CD4-positive, alpha-beta memory T cell (primary cell): ENCODE measurements around the gene EMILIN2. TPM values are rescaled to one million over a fixed set of nuclear protein-coding genes. Genes with fewer than 3 reads are reported as not detected.
"Not testable (repeated sequence)": the region's sequence is repeated elsewhere in the genome, so short reads cannot be mapped to it uniquely, and the experiment has no call there.

ENCODE experiments used
- CTCF ChIA-PET: fragments of 350-600 bp; sonication (Branson Sonifier 250); formaldehyde crosslinking; loops from one replicate; lab custom pipeline; 2021; ENCODE audit warnings: inconsistent platforms; ENCODE audit not compliant: partially characterized antibody; lab: Charles Lee
- POLR2A ChIA-PET: fragments of 350-600 bp; sonication (Branson Sonifier 250); formaldehyde crosslinking; loops from one replicate; lab custom pipeline; 2021; ENCODE audit not compliant: partially characterized antibody; lab: Charles Lee
- DNase-seq, 5 donors: peaks; one replicate each; pipeline versions ENCODE4 v3.0.0 to v3.0.0-alpha.2; 2020 to 2022; ENCODE audit warnings: mixed read lengths in 1 of 5
- H3K27ac ChIP-seq: one replicate; pipeline ENCODE4 v1.7.0; 2013; ENCODE audit warnings: low read depth, low read length
- H3K27me3 ChIP-seq: 2 replicates; pipeline ENCODE4 v1.7.0; 2013; ENCODE audit warnings: mild to moderate bottlenecking, low read length, moderate library complexity; ENCODE audit not compliant: insufficient read depth
- H3K36me3 ChIP-seq: 2 replicates; pipeline ENCODE4 v1.7.0; 2013; ENCODE audit warnings: mild to moderate bottlenecking, low read length, moderate library complexity; ENCODE audit not compliant: insufficient read depth
- H3K4me1 ChIP-seq: 2 replicates; pipeline ENCODE4 v1.7.0; 2013; ENCODE audit warnings: mild to moderate bottlenecking, low read length, moderate library complexity; ENCODE audit not compliant: insufficient read depth
- H3K4me3 ChIP-seq, 2 donors: one replicate each; pipeline ENCODE4 v1.7.0; 2013; ENCODE audit warnings: low read length in 2 of 2, mild to moderate bottlenecking in 1 of 2
- H3K9me3 ChIP-seq, 2 donors: one replicate each; pipeline ENCODE4 v1.7.0; 2013; ENCODE audit warnings: low read length in 2 of 2, control low read depth in 1 of 2; ENCODE audit not compliant: control insufficient read depth in 1 of 2
- H3K27ac Mint-ChIP-seq, 7 donors: one replicate each; pipeline ENCODE4 v1.8.0; 2020 to 2021; ENCODE audit warnings: mixed read lengths in 7 of 7, mild to moderate bottlenecking in 6 of 7, inconsistent platforms in 3 of 7, moderate library complexity in 3 of 7
- H3K27me3 Mint-ChIP-seq, 2 donors: one replicate each; pipeline ENCODE4 v1.8.0; 2020 to 2021; ENCODE audit warnings: mixed read lengths in 2 of 2
- H3K36me3 Mint-ChIP-seq, 2 donors: one replicate each; pipeline ENCODE4 v1.8.0; 2020 to 2021; ENCODE audit warnings: mixed read lengths in 2 of 2, inconsistent platforms in 1 of 2, mild to moderate bottlenecking in 1 of 2
- H3K4me1 Mint-ChIP-seq, 4 donors: one replicate each; pipeline ENCODE4 v1.8.0; 2020 to 2021; ENCODE audit warnings: mixed read lengths in 4 of 4, mild to moderate bottlenecking in 1 of 4
- H3K4me3 Mint-ChIP-seq, 8 donors: one replicate each; pipeline ENCODE4 v1.8.0; 2020 to 2021; ENCODE audit warnings: mixed read lengths in 8 of 8, mild to moderate bottlenecking in 7 of 8, moderate library complexity in 6 of 8, inconsistent platforms in 3 of 8
- H3K9me3 Mint-ChIP-seq, 8 donors: one replicate each; pipeline ENCODE4 v1.8.0; 2020 to 2021; ENCODE audit warnings: mixed read lengths in 8 of 8, mild to moderate bottlenecking in 5 of 8, inconsistent platforms in 3 of 8, moderate library complexity in 1 of 8
- intact Hi-C: fragments of 100-400 bp; cut with micrococcal nuclease; formaldehyde crosslinking; loops from one replicate; pipeline ENCODE4 v1.15.1; 2023
- polyA plus RNA-seq, 2 donors: library from polyadenylated mRNA; unstranded; fragments of 300-500 nt; fragmentation: Illumina TruSeq; gene quantifications; one replicate each; pipeline ENCODE4 v1.2.3, GENCODE V29; 2021
- total RNA-seq, 2 experiments: library from RNA; stranded (reverse); gene quantifications; one replicate each; pipeline ENCODE4 v1.2.3, GENCODE V29; 2021

Gene EMILIN2
- total and polyA plus RNA-seq, 4 experiments from 2014 or later = 4.9 to 11.4 (median 8.6) TPM

DNA sequence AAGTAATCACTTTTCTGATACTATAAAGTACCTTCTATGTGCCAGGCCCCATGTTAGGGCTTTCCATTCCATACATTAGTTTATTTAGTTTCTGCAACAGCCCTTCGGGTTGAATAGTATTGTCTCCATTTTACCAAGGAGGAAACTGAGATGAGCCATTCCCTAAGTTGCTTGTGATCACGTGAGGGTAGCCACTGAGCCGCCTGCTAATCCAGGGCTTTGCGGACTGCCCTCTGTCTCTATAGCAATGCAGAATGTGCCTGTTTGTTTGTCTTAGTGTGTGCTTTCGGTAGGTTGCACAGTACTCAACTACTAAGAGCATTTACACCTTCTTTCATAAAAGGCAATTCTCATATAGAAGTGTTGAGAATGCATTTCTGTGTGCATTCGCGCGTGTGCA is 5.0 kb downstream of the EMILIN2 start:
- H3K27me3 Mint-ChIP-seq = peaks cover 27 to 36% of the 10 kb centered on the region in 2 donors
- H3K36me3 ChIP-seq = no peaks in the 10 kb centered on the region
- no peak overlapping the region for H3K27ac Mint-ChIP-seq
- peaks cover 15 to 23% (median 19%) of the 10 kb centered on the region in 4 donors for H3K4me1 Mint-ChIP-seq
- no peak overlapping the region for H3K4me3 Mint-ChIP-seq
- no peaks in the 10 kb centered on the region for H3K36me3 Mint-ChIP-seq
- no peak overlapping the region for H3K27ac ChIP-seq
- H3K9me3 Mint-ChIP-seq = no peaks in the 10 kb centered on the region
- peaks cover 21% of the 10 kb centered on the region for H3K27me3 ChIP-seq
- DNase-seq = no peak
- peaks cover 30% of the 10 kb centered on the region for H3K4me1 ChIP-seq
- intact Hi-C loops = no loop called here
- POLR2A ChIA-PET = no interaction called here
- no peaks in the 10 kb centered on the region for H3K9me3 ChIP-seq
- CTCF ChIA-PET = interaction anchor here (0.8 kb wide), 1 partner anchor 42 kb away, joined by 3 read pairs; no protein-coding TSS in a partner anchor
- H3K4me3 ChIP-seq = no peak overlapping the region

DNA sequence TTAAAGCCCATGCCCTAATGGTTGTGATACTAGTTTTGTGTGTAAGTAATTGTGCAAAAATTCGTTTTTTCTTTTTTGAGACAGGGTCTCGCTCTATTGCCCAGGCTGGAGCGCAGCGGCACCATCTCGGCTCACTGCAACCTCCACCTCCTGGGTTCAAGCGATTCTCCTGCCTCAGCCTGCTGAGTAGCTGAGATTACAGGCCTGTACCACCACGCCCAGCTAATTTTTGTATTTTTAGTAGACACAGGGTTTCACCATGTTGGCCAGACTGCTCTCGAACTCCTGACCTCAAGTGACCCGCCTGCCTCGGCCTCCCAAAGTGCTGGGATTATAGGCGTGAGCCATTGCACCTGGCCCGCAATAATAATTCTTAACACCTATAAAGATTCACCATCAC is 5.7 kb downstream of the EMILIN2 start:
- H3K36me3 Mint-ChIP-seq, H3K4me3 Mint-ChIP-seq, POLR2A ChIA-PET: not testable (repeated sequence)

DNA sequence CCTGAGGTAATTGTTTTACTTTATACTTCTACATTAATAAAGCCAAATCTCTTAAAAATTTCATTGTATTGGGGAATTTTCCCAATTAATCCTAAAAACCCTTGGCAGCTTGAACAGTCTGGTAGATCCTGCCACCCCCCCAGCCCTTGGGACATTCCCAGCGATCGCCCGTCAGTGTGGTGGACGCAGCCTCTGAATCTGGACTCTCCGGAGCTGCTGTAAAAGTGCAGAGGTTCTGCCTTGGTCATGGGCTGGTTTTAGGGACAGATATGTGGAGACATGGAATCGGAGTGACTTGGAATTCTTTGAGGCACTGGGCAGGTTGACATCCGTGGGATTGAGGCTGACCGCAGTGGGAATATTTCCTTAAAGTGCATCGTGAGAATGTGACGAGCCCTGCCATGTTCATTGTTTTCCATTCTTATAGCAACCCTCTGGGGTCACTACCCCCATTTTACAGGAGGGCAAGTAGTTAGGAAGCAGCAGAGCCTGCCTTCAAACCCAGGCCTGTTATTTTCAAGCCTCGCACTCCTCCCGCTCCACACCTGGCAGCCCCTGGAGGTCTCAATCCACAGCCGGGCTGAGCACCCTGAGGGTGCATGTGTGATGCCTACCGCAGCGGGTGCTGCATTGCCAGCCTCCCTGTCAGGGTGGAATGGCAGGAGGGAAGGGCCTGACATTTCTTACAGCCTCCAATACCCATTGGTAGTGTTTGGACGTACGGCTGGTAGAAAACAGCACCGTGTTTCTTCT is 6.5 kb downstream of the EMILIN2 start:
- Histone ChIP-seq H3K9me3 (no peaks in the 10 kb centered on the region), H3K27ac (no peak overlapping the region), H3K4me3 (no peak overlapping the region), H3K36me3 (no peaks in the 10 kb centered on the region), H3K27me3 (peaks cover 16% of the 10 kb centered on the region), H3K4me1 (peaks cover 21% of the 10 kb centered on the region)
- Mint-ChIP-seq H3K27ac (no peak overlapping the region), H3K36me3 (no peaks in the 10 kb centered on the region), H3K4me1 (peaks cover 8 to 17% (median 11%) of the 10 kb centered on the region in 4 donors), H3K27me3 (peaks cover 24 to 30% of the 10 kb centered on the region in 2 donors), H3K4me3 (no peak overlapping the region), H3K9me3 (no peaks in the 10 kb centered on the region)
- DNase-seq = no peak
- ChIA-PET CTCF (no interaction called here), POLR2A (no interaction called here)
- intact Hi-C loops = no loop called here

More for the DNA sequence above, 5.7 kb downstream of the EMILIN2 start:
- H3K9me3 ChIP-seq, intact Hi-C loops, H3K4me3 ChIP-seq, DNase-seq, H3K27ac Mint-ChIP-seq, H3K27ac ChIP-seq, H3K9me3 Mint-ChIP-seq, H3K36me3 ChIP-seq, CTCF ChIA-PET: not testable (repeated sequence)
- peaks cover 30% of the 10 kb centered on the region for H3K4me1 ChIP-seq
- H3K27me3 ChIP-seq = peaks cover 21% of the 10 kb centered on the region
- Mint-ChIP-seq H3K27me3 (peaks cover 27 to 35% of the 10 kb centered on the region in 2 donors), H3K4me1 (peaks cover 15 to 25% (median 19%) of the 10 kb centered on the region in 4 donors)

DNA sequence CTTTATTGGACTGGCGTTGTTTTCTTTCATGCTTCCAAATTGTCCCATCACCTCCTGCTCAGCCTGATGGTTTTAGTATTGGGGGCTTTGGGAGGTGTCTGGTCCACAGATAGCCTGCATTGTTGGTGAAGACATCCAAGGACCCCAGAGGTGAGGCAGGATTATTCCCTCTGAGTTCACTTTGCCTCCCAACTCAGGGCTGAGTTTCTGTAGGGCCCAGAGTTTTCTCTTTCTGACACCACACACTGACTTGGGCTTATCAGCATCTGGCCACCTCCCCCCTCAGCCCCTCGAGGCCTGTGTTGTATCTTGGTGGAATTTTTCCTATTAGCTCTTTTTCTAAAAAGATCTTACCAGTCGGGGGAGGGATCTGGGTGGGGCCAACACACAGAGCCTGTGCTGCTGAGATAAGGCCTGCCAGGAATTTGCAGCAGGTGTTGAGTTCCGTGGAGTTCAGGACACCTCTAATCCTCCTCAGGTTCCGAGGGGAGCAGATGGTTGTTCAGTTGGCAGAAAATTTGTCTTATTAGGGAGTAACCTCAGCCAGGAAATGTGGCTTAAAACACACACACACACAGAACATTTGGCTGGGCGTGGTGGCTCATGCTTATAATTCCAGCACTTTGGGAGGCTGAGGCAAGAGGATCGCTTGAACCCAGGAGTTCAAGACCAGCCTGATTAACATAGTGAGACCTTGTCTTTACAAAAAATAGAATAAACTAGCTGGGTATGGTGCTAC is 7.3 kb downstream of the EMILIN2 start:
- Mint-ChIP-seq H3K4me3 (no peak overlapping the region), H3K27me3 (peaks cover 19 to 23% of the 10 kb centered on the region in 2 donors), H3K36me3 (no peaks in the 10 kb centered on the region), H3K9me3 (no peaks in the 10 kb centered on the region), H3K4me1 (peaks cover 4 to 10% (median 5%) of the 10 kb centered on the region in 4 donors), H3K27ac (peak overlapping the region in 1 of 7 donors; percentile 57)
- Histone ChIP-seq H3K9me3 (no peaks in the 10 kb centered on the region), H3K27me3 (peaks cover 9% of the 10 kb centered on the region), H3K36me3 (no peaks in the 10 kb centered on the region), H3K4me1 (peaks cover 14% of the 10 kb centered on the region), H3K4me3 (no peak overlapping the region), H3K27ac (no peak overlapping the region)
- CTCF ChIA-PET = no interaction called here
- intact Hi-C loops = no loop called here
- POLR2A ChIA-PET = interaction anchor here (1.0 kb wide), 1 partner anchor 30 kb away, joined by 3 read pairs; no protein-coding TSS in a partner anchor
- no peak for DNase-seq

DNA sequence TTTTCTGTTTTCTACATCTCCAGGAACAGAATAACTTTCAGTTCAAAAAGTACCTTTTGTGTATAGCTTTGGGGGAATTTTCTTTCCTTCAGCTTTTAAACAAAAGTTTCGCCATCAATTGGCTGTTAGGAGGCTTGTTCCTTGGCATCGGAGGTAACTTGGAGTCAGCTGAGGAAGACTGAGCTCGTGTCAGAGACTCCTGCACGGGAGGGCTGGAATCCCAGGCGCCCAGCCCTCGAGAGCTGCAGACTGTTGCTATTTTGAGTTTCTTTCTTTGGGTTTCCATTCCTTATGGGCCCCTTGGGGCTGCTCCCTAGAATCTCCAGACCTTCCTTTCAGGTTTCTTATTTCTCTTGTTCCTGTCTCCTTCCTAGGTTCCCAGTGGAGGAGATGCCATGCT is 8.1 kb downstream of the EMILIN2 start:
- no peak overlapping the region for H3K27ac ChIP-seq
- Mint-ChIP-seq H3K9me3 (peaks cover 0 to 6% (median 3%) of the 10 kb centered on the region in 8 donors), H3K4me3 (peak overlapping the region in 1 of 8 donors; percentile 28), H3K27ac (no peak overlapping the region), H3K27me3 (peaks cover 15 to 18% of the 10 kb centered on the region in 2 donors), H3K4me1 (peaks cover 4 to 9% (median 5%) of the 10 kb centered on the region in 4 donors), H3K36me3 (no peaks in the 10 kb centered on the region)
- intact Hi-C loops = no loop called here
- POLR2A ChIA-PET = interaction anchor here (1.0 kb wide), 1 partner anchor 29 kb away, joined by 3 read pairs; no protein-coding TSS in a partner anchor
- peaks cover 9% of the 10 kb centered on the region for H3K4me1 ChIP-seq
- CTCF ChIA-PET = no interaction called here
- no peak overlapping the region for H3K4me3 ChIP-seq
- no peak for DNase-seq
- H3K36me3 ChIP-seq = no peaks in the 10 kb centered on the region
- H3K9me3 ChIP-seq = no peaks in the 10 kb centered on the region
- peaks cover 4% of the 10 kb centered on the region for H3K27me3 ChIP-seq

DNA sequence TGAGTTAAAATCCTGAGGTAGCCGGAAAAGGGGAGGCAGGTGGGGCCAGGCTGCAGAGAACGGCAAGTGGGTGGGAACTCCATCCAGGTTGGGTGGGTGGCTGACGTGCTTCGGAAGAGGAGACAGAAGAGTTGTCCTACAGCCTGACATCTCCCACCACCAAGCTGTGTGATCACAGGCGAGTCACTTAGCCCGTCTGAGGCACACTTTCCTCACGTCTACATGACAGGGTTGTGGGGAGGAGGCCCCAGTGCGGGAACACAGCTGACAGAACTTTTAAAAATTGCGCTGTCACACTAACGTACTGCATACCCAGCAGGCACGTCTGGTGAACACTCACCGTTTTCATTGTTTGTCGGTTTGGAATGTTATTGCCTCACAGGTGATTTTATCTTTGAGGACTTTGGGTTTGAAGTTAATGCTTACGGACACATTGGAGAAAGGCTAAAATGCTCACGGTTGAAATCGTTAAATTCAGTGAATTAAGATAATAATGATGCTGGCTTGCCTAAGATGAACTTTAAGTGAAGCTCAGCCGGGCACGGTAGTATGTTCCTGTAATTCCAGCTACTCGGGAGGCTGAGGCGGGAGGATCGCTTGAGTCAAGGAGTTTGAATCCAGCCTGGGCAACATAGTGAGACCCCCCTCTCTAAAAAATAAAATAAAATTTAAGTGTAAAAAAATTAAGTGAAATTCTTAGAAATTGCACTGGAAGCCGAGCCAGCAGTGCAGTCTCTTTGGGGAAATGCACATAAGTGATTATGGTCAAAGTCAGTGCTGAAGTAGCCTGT is 8.9 kb downstream of the EMILIN2 start:
- H3K4me1 ChIP-seq = peaks cover 9% of the 10 kb centered on the region

More for the DNA sequence above, 8.9 kb downstream of the EMILIN2 start:
- Mint-ChIP-seq H3K4me3 (no peak overlapping the region), H3K27me3 (peaks cover 10 to 15% of the 10 kb centered on the region in 2 donors), H3K9me3 (peaks cover 0 to 10% (median 3%) of the 10 kb centered on the region in 8 donors), H3K27ac (no peak overlapping the region), H3K36me3 (no peaks in the 10 kb centered on the region), H3K4me1 (peaks cover 4 to 9% (median 5%) of the 10 kb centered on the region in 4 donors)
- no peak overlapping the region for H3K27ac ChIP-seq
- POLR2A ChIA-PET = interaction anchor here (1.0 kb wide), 1 partner anchor 28 kb away, joined by 3 read pairs; no protein-coding TSS in a partner anchor
- no peak overlapping the region for H3K4me3 ChIP-seq
- DNase-seq = no peak
- no peaks in the 10 kb centered on the region for H3K9me3 ChIP-seq
- intact Hi-C loops = no loop called here
- no peaks in the 10 kb centered on the region for H3K27me3 ChIP-seq
- CTCF ChIA-PET = no interaction called here
- no peaks in the 10 kb centered on the region for H3K36me3 ChIP-seq
